Tibial artery (tissue), 4 donors: Measurements from ENCODE around the gene ZFPM1.
"Not testable (repeated sequence)": the region's sequence is repeated elsewhere in the genome, so short reads cannot be mapped to it uniquely, and the experiment has no call there.

Experiments
- DNase-seq, 2 donors: peaks; one replicate each; pipeline ENCODE4 v3.0.0-alpha.2; 2019
- H3K27ac ChIP-seq, 2 donors: fragments of 200-600 bp; sonication (generic) in 1 of 2; 1 replicate in 1 of 2; 2 replicates in 1 of 2; pipeline ENCODE4 v1.5.1; 2018 to 2019; ENCODE audit warnings: mild to moderate bottlenecking in 1 of 2
- H3K27me3 ChIP-seq, 2 donors: fragments of 200-600 bp; sonication (generic) in 1 of 2; one replicate each; pipeline versions ENCODE4 v1.5.1 to v1.6.0; 2016 to 2019
- H3K36me3 ChIP-seq, 3 donors: fragments of 200-600 bp; sonication (generic) in 2 of 3; one replicate each; pipeline ENCODE4 v1.5.1; 2016 to 2019; ENCODE audit warnings: mild to moderate bottlenecking in 2 of 3
- H3K4me1 ChIP-seq, 4 donors: fragments of 200-600 bp; sonication (generic) in 2 of 4; 1 replicate in 3 of 4; 2 replicates in 1 of 4; pipeline ENCODE4 v1.5.1; 2016 to 2019
- H3K4me3 ChIP-seq, 2 donors: fragments of 200-600 bp; sonication (generic) in 1 of 2; 1 replicate in 1 of 2; 2 replicates in 1 of 2; pipeline ENCODE4 v1.5.1; 2018 to 2019; ENCODE audit warnings: mild to moderate bottlenecking in 2 of 2
- H3K9me3 ChIP-seq, 3 donors: fragments of 200-600 bp; sonication (generic) in 1 of 3; one replicate each; pipeline ENCODE4 v1.5.1; 2016 to 2019
- intact Hi-C: fragments of 100-400 bp; cut with DNase I; formaldehyde crosslinking; loops from one replicate; pipeline ENCODE4 v1.15.0; 2023; ENCODE audit warnings: low total_unique reads
- TF ChIP-seq, protein P1 (sequence below), 2 experiments: fragments of 200-600 bp in 1 of 2; fragments of 450-650 bp in 1 of 2; IDR thresholded peaks; one replicate each; pipeline ENCODE4 v1.5.1; 2017 to 2019; ENCODE audit warnings: antibody characterized with exemption in 2 of 2, mild to moderate bottlenecking in 1 of 2, moderate library complexity in 1 of 2

The ZFPM1 gene

GRCh38 chr16:88484505-88485365 is 31.7 kb downstream of the ZFPM1 start:
- no peaks in the 10 kb centered on the region for H3K9me3 ChIP-seq
- no peak for DNase-seq
- TF ChIP-seq, protein P1, sequence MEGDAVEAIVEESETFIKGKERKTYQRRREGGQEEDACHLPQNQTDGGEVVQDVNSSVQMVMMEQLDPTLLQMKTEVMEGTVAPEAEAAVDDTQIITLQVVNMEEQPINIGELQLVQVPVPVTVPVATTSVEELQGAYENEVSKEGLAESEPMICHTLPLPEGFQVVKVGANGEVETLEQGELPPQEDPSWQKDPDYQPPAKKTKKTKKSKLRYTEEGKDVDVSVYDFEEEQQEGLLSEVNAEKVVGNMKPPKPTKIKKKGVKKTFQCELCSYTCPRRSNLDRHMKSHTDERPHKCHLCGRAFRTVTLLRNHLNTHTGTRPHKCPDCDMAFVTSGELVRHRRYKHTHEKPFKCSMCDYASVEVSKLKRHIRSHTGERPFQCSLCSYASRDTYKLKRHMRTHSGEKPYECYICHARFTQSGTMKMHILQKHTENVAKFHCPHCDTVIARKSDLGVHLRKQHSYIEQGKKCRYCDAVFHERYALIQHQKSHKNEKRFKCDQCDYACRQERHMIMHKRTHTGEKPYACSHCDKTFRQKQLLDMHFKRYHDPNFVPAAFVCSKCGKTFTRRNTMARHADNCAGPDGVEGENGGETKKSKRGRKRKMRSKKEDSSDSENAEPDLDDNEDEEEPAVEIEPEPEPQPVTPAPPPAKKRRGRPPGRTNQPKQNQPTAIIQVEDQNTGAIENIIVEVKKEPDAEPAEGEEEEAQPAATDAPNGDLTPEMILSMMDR (IDR thresholded peaks at IDR 0.05): no peak
- no peak overlapping the region for H3K27ac ChIP-seq
- intact Hi-C loops: no loop called here
- H3K36me3 ChIP-seq: no peaks in the 10 kb centered on the region
- no peaks in the 10 kb centered on the region for H3K4me1 ChIP-seq
- H3K27me3 ChIP-seq: peaks cover 0 to 9% of the 10 kb centered on the region in 2 donors
- no peak overlapping the region for H3K4me3 ChIP-seq

GRCh38 chr16:88485366-88485741 is 32.3 kb downstream of the ZFPM1 start:
- intact Hi-C loops, DNase-seq, H3K4me1 ChIP-seq, H3K27me3 ChIP-seq, H3K27ac ChIP-seq, H3K4me3 ChIP-seq, H3K9me3 ChIP-seq, H3K36me3 ChIP-seq: not testable (repeated sequence)

- H3K9me3 ChIP-seq: no peaks in the 10 kb centered on the region
- no peak overlapping the region for H3K4me3 ChIP-seq
- DNase-seq: no peak
- intact Hi-C loops: no loop called here
- no peak overlapping the region for H3K27ac ChIP-seq
- H3K27me3 ChIP-seq: peaks cover 0 to 6% of the 10 kb centered on the region in 2 donors
- no peaks in the 10 kb centered on the region for H3K36me3 ChIP-seq
- TF ChIP-seq, protein P1 (IDR thresholded peaks at IDR 0.05): no peak
- no peaks in the 10 kb centered on the region for H3K4me1 ChIP-seq
These were observed 33.5 kb downstream of the ZFPM1 start for GRCh38 chr16:88486398-88487123.

DNA sequence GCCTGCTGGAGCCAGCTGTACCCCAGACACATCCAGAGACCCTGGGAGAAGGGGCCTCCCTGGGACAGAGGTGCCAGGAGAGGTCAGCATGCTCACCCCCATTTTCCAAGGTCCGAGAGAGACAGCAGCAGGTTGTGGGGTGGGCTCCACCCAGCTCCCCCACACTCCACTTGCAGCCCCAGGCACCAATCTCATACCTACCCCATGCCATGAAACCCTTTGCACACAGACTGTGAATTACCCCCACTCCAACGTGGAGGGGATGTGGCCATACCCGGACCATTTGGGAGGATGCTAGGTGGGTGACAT is 34.0 kb downstream of the ZFPM1 start:
- DNase-seq: no peak
- Histone ChIP-seq H3K9me3 (no peaks in the 10 kb centered on the region), H3K27ac (no peak overlapping the region), H3K36me3 (no peaks in the 10 kb centered on the region), H3K27me3 (peaks cover 0 to 6% of the 10 kb centered on the region in 2 donors), H3K4me1 (no peaks in the 10 kb centered on the region), H3K4me3 (no peak overlapping the region)
- TF ChIP-seq, protein P1 (IDR thresholded peaks at IDR 0.05): no peak
- intact Hi-C loops: no loop called here

- Histone ChIP-seq H3K4me3 (no peak overlapping the region), H3K9me3 (no peaks in the 10 kb centered on the region), H3K27me3 (no peaks in the 10 kb centered on the region), H3K27ac (no peak overlapping the region), H3K4me1 (no peaks in the 10 kb centered on the region), H3K36me3 (no peaks in the 10 kb centered on the region)
- TF ChIP-seq, protein P1 (IDR thresholded peaks at IDR 0.05): no peak
- DNase-seq: no peak
- intact Hi-C loops: no loop called here
These were observed 35.1 kb downstream of the ZFPM1 start for GRCh38 chr16:88487920-88488851.
